GM12865 (cell line): Measurements from ENCODE around the gene KCNQ5.

Experiments used
- DNase-seq: peaks from one replicate; pipeline ENCODE4 v3.0.0; 2010; ENCODE audit warnings: low read depth
- H3K4me3 ChIP-seq: 2 replicates; pipeline ENCODE4 v1.5.1; 2011; ENCODE audit warnings: mild to moderate bottlenecking, low read depth, low read length, control low read depth
- CTCF ChIP-seq: IDR thresholded peaks from 2 replicates; pipeline ENCODE4 v1.5.1; 2011; ENCODE audit warnings: low read length, control low read depth, low read depth, inconsistent platforms; ENCODE audit not compliant: insufficient read depth; ENCODE audit errors: missing control alignments

Gene KCNQ5

GRCh38 chr6:73003302-73003701 is 381.4 kb downstream of the KCNQ5 start:
- no peak for TF ChIP-seq CTCF
- DNase-seq = no peak
- H3K4me3 ChIP-seq = no peak overlapping the region

GRCh38 chr6:73004231-73004630 is 382.4 kb downstream of the KCNQ5 start:
- no peak for DNase-seq
- no peak overlapping the region for H3K4me3 ChIP-seq
- no peak for TF ChIP-seq CTCF

GRCh38 chr6:73004861-73005260 is 383.0 kb downstream of the KCNQ5 start:
- TF ChIP-seq CTCF = no peak
- no peak overlapping the region for H3K4me3 ChIP-seq
- peak; percentile 30 for DNase-seq

- no peak for TF ChIP-seq CTCF
- DNase-seq = no peak
- H3K4me3 ChIP-seq = no peak overlapping the region
These were observed 384.3 kb downstream of the KCNQ5 start for GRCh38 chr6:73006146-73006545.

- no peak for DNase-seq
- no peak for TF ChIP-seq CTCF
- H3K4me3 ChIP-seq = no peak overlapping the region
These were observed 390.1 kb downstream of the KCNQ5 start for GRCh38 chr6:73011945-73012344.

GRCh38 chr6:73017476-73017875 is 395.6 kb downstream of the KCNQ5 start:
- no peak for DNase-seq
- H3K4me3 ChIP-seq = no peak overlapping the region
- TF ChIP-seq CTCF = no peak

- no peak for DNase-seq
- no peak overlapping the region for H3K4me3 ChIP-seq
- TF ChIP-seq CTCF = no peak
These were observed 402.7 kb downstream of the KCNQ5 start for GRCh38 chr6:73024598-73024997.
